HG03460 (cell line): ENCODE measurements around the gene E2F4.

Source experiments
- ATAC-seq: cut with Tn5 transposase; IDR thresholded peaks from one replicate; pipeline ENCODE4 v1.9.1; 2021; ENCODE audit not compliant: unreplicated experiment

Gene E2F4

GRCh38 chr16:67191995-67192681 lies at the start of gene E2F4:
E2F4 (plus strand) TSS chr16:67192155; CDS start chr16:67192228, 73 bp downstream.
- ATAC-seq = peak; percentile 87

- ATAC-seq = no peak
Observed at GRCh38 chr16:67142342-67142741, 49.6 kb upstream of the E2F4 start.

GRCh38 chr16:67144943-67145342 lies 47.0 kb upstream of the E2F4 start:
- ATAC-seq = no peak

GRCh38 chr16:67145746-67146145 lies 46.2 kb upstream of the E2F4 start:
- no peak for ATAC-seq

- no peak for ATAC-seq
Observed at GRCh38 chr16:67146523-67147357, 45.2 kb upstream of the E2F4 start.

GRCh38 chr16:67147437-67148140 lies 44.4 kb upstream of the E2F4 start:
- no peak for ATAC-seq

- ATAC-seq = no peak
Observed at GRCh38 chr16:67148221-67148620, 43.7 kb upstream of the E2F4 start.

GRCh38 chr16:67148656-67149275 lies 43.2 kb upstream of the E2F4 start:
- ATAC-seq = no peak

GRCh38 chr16:67149276-67150046 lies 42.5 kb upstream of the E2F4 start:
- ATAC-seq = no peak

GRCh38 chr16:67150047-67150832 lies 41.7 kb upstream of the E2F4 start:
- ATAC-seq = no peak

GRCh38 chr16:67150833-67151396 lies 41.0 kb upstream of the E2F4 start, which contains the start of gene B3GNT9:
B3GNT9 (minus strand) TSS chr16:67150998; CDS start chr16:67150485, 513 bp downstream.
- ATAC-seq = no peak

- no peak for ATAC-seq
Observed at GRCh38 chr16:67151431-67152097, 40.4 kb upstream of the E2F4 start.

GRCh38 chr16:67154578-67155294 lies 37.2 kb upstream of the E2F4 start:
- no peak for ATAC-seq

GRCh38 chr16:67155295-67156142 lies 36.4 kb upstream of the E2F4 start:
- ATAC-seq = no peak

GRCh38 chr16:67156143-67156844 lies 35.7 kb upstream of the E2F4 start:
- no peak for ATAC-seq

- no peak for ATAC-seq
Observed at GRCh38 chr16:67157106-67157748, 34.7 kb upstream of the E2F4 start.
